H9 (cell line): ENCODE results near the gene FARS2. TPM values are rescaled to one million over a fixed set of nuclear protein-coding genes. Genes with fewer than 3 reads are reported as not detected.

Source experiments
- DNase-seq: peaks from one replicate; pipeline ENCODE4 v3.0.0-alpha.2; 2017
- H2AFZ ChIP-seq: one replicate; pipeline ENCODE4 v1.6.1; 2013; ENCODE audit warnings: mild to moderate bottlenecking, low read length, control low read depth, moderate library complexity
- H2AK5ac ChIP-seq: 2 replicates; pipeline ENCODE4 v1.6.1; 2013; ENCODE audit warnings: low read length, control low read depth, mixed read lengths; ENCODE audit not compliant: insufficient read length
- H2BK120ac ChIP-seq: one replicate; pipeline ENCODE4 v1.6.1; 2013; ENCODE audit warnings: low read depth, mild to moderate bottlenecking, low read length, control low read depth, inconsistent platforms; ENCODE audit not compliant: poor library complexity, severe bottlenecking
- H2BK12ac ChIP-seq: 2 replicates; pipeline ENCODE4 v1.6.1; 2013; ENCODE audit warnings: low read length, control low read depth, mixed read lengths, low read depth; ENCODE audit not compliant: insufficient read length
- H2BK15ac ChIP-seq: 2 replicates; pipeline ENCODE4 v1.6.1; 2013; ENCODE audit warnings: low read depth, low read length, control low read depth
- H2BK20ac ChIP-seq: one replicate; pipeline ENCODE4 v1.6.1; 2013; ENCODE audit warnings: low read depth, mild to moderate bottlenecking, low read length, control low read depth, inconsistent platforms; ENCODE audit not compliant: poor library complexity, severe bottlenecking
- H2BK5ac ChIP-seq: 2 replicates; pipeline ENCODE4 v1.6.1; 2013; ENCODE audit warnings: low read length, control low read depth, mixed read lengths; ENCODE audit not compliant: insufficient read length
- H3K14ac ChIP-seq: 2 replicates; pipeline ENCODE4 v1.6.1; 2013; ENCODE audit warnings: low read length, control low read depth; ENCODE audit not compliant: insufficient read depth
- H3K18ac ChIP-seq: 2 replicates; pipeline ENCODE4 v1.6.1; 2013; ENCODE audit warnings: low read depth, mild to moderate bottlenecking, mixed read lengths, low read length, control low read depth; ENCODE audit not compliant: insufficient read length
- H3K23ac ChIP-seq: 2 replicates; pipeline ENCODE4 v1.6.1; 2013; ENCODE audit warnings: low read length, control low read depth, mixed read lengths, low read depth; ENCODE audit not compliant: insufficient read length
- H3K23me2 ChIP-seq: 2 replicates; pipeline ENCODE4 v1.6.1; 2013; ENCODE audit warnings: low read depth, mild to moderate bottlenecking, mixed read lengths, low read length, control low read depth; ENCODE audit not compliant: insufficient read length, poor library complexity, severe bottlenecking
- H3K27ac ChIP-seq: 2 replicates; pipeline ENCODE4 v1.5.1; 2013; ENCODE audit warnings: low read length, control low read depth, mixed read lengths, low read depth; ENCODE audit not compliant: insufficient read length
- H3K27me3 ChIP-seq: 2 replicates; pipeline ENCODE4 v1.6.1; 2013; ENCODE audit warnings: low read length, control low read depth, inconsistent platforms; ENCODE audit not compliant: insufficient read depth
- H3K4ac ChIP-seq: 2 replicates; pipeline ENCODE4 v1.6.1; 2013; ENCODE audit warnings: low read depth, mild to moderate bottlenecking, control low read depth, inconsistent platforms, low read length, moderate library complexity
- H3K4me1 ChIP-seq: 2 replicates; pipeline ENCODE4 v1.6.1; 2013; ENCODE audit warnings: low read length, control low read depth, inconsistent platforms; ENCODE audit not compliant: insufficient read depth
- H3K4me2 ChIP-seq: 2 replicates; pipeline ENCODE4 v1.6.1; 2013; ENCODE audit warnings: low read length, control low read depth, mixed read lengths; ENCODE audit not compliant: insufficient read length, insufficient read depth
- H3K56ac ChIP-seq: 2 replicates; pipeline ENCODE4 v1.6.1; 2013; ENCODE audit warnings: low read depth, mild to moderate bottlenecking, mixed read lengths, low read length, control low read depth; ENCODE audit not compliant: insufficient read length
- H3K79me1 ChIP-seq: 2 replicates; pipeline ENCODE4 v1.6.1; 2013; ENCODE audit warnings: low read depth, mild to moderate bottlenecking, moderate library complexity, low read length, control low read depth, inconsistent platforms; ENCODE audit not compliant: insufficient read depth, poor library complexity, severe bottlenecking
- H3K79me2 ChIP-seq: 2 replicates; pipeline ENCODE4 v1.6.1; 2013; ENCODE audit warnings: low read length, control low read depth, inconsistent platforms; ENCODE audit not compliant: insufficient read depth
- H3K9ac ChIP-seq: 2 replicates; pipeline ENCODE4 v1.6.1; 2013; ENCODE audit warnings: low read length, control low read depth, mixed read lengths; ENCODE audit not compliant: insufficient read length; ENCODE audit errors: extremely low read depth
- H3K9me3 ChIP-seq: one replicate; pipeline ENCODE4 v1.6.1; 2013; ENCODE audit warnings: low read depth, low read length, inconsistent platforms; ENCODE audit not compliant: control insufficient read depth
- H3T11ph ChIP-seq: one replicate; pipeline ENCODE4 v1.6.1; 2013; ENCODE audit warnings: mild to moderate bottlenecking, low read length, control low read depth, inconsistent platforms
- H4K20me1 ChIP-seq: one replicate; pipeline ENCODE4 v1.6.1; 2013; ENCODE audit not compliant: control insufficient read depth, insufficient read length, insufficient read depth
- H4K5ac ChIP-seq: 2 replicates; pipeline ENCODE4 v1.6.1; 2013; ENCODE audit warnings: low read depth, mild to moderate bottlenecking, mixed read lengths, low read length, control low read depth; ENCODE audit not compliant: insufficient read length
- H4K8ac ChIP-seq: replicated peaks from 2 replicates; pipeline ENCODE4 v1.6.1; 2013; ENCODE audit warnings: low read length, control low read depth, mixed read lengths, low read depth; ENCODE audit not compliant: insufficient read length
- H4K91ac ChIP-seq: 2 replicates; pipeline ENCODE4 v1.6.1; 2013; ENCODE audit warnings: low read depth, mild to moderate bottlenecking, moderate library complexity, mixed read lengths, low read length, control low read depth; ENCODE audit not compliant: insufficient read length
- H3K27ac Mint-ChIP-seq, 3 experiments: 2 replicates in 2 of 3; 3 replicates in 1 of 3; pipeline ENCODE4 v1.8.0; 2020 to 2021; ENCODE audit warnings: mixed read lengths in 3 of 3, mild to moderate bottlenecking in 1 of 3, moderate library complexity in 1 of 3
- H3K27me3 Mint-ChIP-seq: 2 replicates; pipeline ENCODE4 v1.8.0; 2021; ENCODE audit warnings: low read depth, mild to moderate bottlenecking, moderate library complexity, mixed read lengths
- H3K36me3 Mint-ChIP-seq, 3 experiments: 2 replicates in 2 of 3; 3 replicates in 1 of 3; pipeline ENCODE4 v1.8.0; 2020 to 2021; ENCODE audit warnings: low read depth in 3 of 3, mixed read lengths in 3 of 3; ENCODE audit not compliant: insufficient read depth in 1 of 3
- H3K4me1 Mint-ChIP-seq, 2 experiments: 2 replicates each; pipeline ENCODE4 v1.8.0; 2020; ENCODE audit warnings: mixed read lengths in 2 of 2
- H3K4me3 Mint-ChIP-seq, 2 experiments: 2 replicates in 1 of 2; 3 replicates in 1 of 2; pipeline ENCODE4 v1.8.0; 2020 to 2021; ENCODE audit warnings: mild to moderate bottlenecking in 2 of 2, mixed read lengths in 2 of 2, moderate library complexity in 1 of 2
- H3K9me3 Mint-ChIP-seq, 2 experiments: 2 replicates in 1 of 2; 3 replicates in 1 of 2; pipeline ENCODE4 v1.8.0; 2020; ENCODE audit warnings: mild to moderate bottlenecking in 2 of 2, mixed read lengths in 2 of 2, moderate library complexity in 1 of 2
- WGBS: extraction: QIAGEN DNeasy Blood & Tissue Kit; methylation state at CpG from one replicate; pipeline ENCODE4 v1.1.7; 2013; ENCODE audit warnings: missing lambda C conversion rate, low lambda C conversion rate, mixed read lengths; ENCODE audit not compliant: insufficient read length; ENCODE audit errors: extremely low coverage; 5-methylcytosine and 5-hydroxymethylcytosine counted together
- total RNA-seq: library from RNA; stranded (reverse); gene quantifications from 2 replicates; pipeline ENCODE4 v1.2.1, GENCODE V29; 2021
- TF ChIP-seq, protein P1 (sequence below): fragments of 200-600 bp; sonication (generic); conservative IDR thresholded peaks from 3 replicates; pipeline ENCODE4 v1.8.0; 2021; ENCODE audit warnings: antibody characterized with exemption, mild to moderate bottlenecking

The FARS2 gene
- total RNA-seq, 1 experiment from 2014 or later, result 8.5 TPM

- no peak overlapping the region for H3K18ac ChIP-seq
- no peak overlapping the region for H2BK20ac ChIP-seq
- H2BK5ac ChIP-seq, result no peak overlapping the region
- H2AFZ ChIP-seq, result no peak overlapping the region
- no peak overlapping the region for H3K23ac ChIP-seq
- H3T11ph ChIP-seq, result no peak overlapping the region
- no peak overlapping the region for H3K27ac Mint-ChIP-seq
- no peak overlapping the region for H2BK15ac ChIP-seq
- no CpG with 5 or more reads among the region's 2 CpGs for WGBS
- no peaks in the 10 kb centered on the region for H3K36me3 Mint-ChIP-seq
- H2BK120ac ChIP-seq, result no peak overlapping the region
- no peak overlapping the region for H3K9ac ChIP-seq
- no peak overlapping the region for H3K4ac ChIP-seq
- H3K4me2 ChIP-seq, result no peak overlapping the region
- no peaks in the 10 kb centered on the region for H3K27me3 Mint-ChIP-seq
- no peak overlapping the region for H3K4me3 Mint-ChIP-seq
- no peak overlapping the region for H2AK5ac ChIP-seq
- no peak overlapping the region for H4K8ac ChIP-seq
- no peaks in the 10 kb centered on the region for H3K23me2 ChIP-seq
- no peaks in the 10 kb centered on the region for H3K79me2 ChIP-seq
- no peak overlapping the region for H3K14ac ChIP-seq
- peaks cover 19% of the 10 kb centered on the region for H3K4me1 ChIP-seq
- no peaks in the 10 kb centered on the region for H3K79me1 ChIP-seq
- no peak overlapping the region for H2BK12ac ChIP-seq
- no peak overlapping the region for H4K91ac ChIP-seq
- TF ChIP-seq, protein P1, sequence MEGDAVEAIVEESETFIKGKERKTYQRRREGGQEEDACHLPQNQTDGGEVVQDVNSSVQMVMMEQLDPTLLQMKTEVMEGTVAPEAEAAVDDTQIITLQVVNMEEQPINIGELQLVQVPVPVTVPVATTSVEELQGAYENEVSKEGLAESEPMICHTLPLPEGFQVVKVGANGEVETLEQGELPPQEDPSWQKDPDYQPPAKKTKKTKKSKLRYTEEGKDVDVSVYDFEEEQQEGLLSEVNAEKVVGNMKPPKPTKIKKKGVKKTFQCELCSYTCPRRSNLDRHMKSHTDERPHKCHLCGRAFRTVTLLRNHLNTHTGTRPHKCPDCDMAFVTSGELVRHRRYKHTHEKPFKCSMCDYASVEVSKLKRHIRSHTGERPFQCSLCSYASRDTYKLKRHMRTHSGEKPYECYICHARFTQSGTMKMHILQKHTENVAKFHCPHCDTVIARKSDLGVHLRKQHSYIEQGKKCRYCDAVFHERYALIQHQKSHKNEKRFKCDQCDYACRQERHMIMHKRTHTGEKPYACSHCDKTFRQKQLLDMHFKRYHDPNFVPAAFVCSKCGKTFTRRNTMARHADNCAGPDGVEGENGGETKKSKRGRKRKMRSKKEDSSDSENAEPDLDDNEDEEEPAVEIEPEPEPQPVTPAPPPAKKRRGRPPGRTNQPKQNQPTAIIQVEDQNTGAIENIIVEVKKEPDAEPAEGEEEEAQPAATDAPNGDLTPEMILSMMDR, result no peak
- H3K4me1 Mint-ChIP-seq, result peaks cover 30 to 41% of the 10 kb centered on the region in 2 experiments
- DNase-seq, result no peak
- H4K20me1 ChIP-seq, result no peaks in the 10 kb centered on the region
- H3K9me3 Mint-ChIP-seq, result no peaks in the 10 kb centered on the region
- no peaks in the 10 kb centered on the region for H3K9me3 ChIP-seq
- no peak overlapping the region for H3K27ac ChIP-seq
- H4K5ac ChIP-seq, result no peak overlapping the region
- H3K27me3 ChIP-seq, result no peaks in the 10 kb centered on the region
- H3K56ac ChIP-seq, result no peak overlapping the region
These were observed 413.4 kb downstream of the FARS2 start for GRCh38 chr6:5674721-5675120.
